Embryonic facial prominence (tissue), 1 donor: ENCODE measurements around the gene ATAD3C.
A peak's percentile ranks its signal among the peaks of the same experiment; 100 is the strongest.
"Not testable (repeated sequence)": the region's sequence is repeated elsewhere in the genome, so short reads cannot be mapped to it uniquely, and the experiment has no call there.

Source experiments
- DNase-seq: peaks from one replicate; pipeline ENCODE4 v3.0.0-alpha.2; 2016; ENCODE audit errors: extremely low spot score

ATAD3C gene

DNA sequence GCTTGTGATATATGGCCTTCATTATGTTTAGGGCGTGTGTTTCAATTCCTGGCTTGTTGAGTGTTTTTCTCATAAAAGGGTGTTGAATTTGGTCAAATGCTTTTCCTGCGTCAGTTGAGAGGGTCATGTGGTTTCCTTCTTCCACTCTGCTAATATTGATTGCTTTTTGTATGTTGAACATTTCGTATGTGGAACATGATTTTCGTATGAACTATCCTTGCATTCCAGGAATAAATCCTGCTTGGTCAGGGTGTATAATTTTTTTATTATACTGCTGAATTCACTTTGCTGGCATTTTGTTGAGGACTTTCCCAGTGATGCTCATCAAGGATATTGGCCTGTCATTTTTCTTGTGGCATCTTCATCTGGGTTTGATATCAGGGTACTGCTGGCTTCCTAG lies 57.8 kb downstream of the ATAD3C start:
- no peak for DNase-seq

DNA sequence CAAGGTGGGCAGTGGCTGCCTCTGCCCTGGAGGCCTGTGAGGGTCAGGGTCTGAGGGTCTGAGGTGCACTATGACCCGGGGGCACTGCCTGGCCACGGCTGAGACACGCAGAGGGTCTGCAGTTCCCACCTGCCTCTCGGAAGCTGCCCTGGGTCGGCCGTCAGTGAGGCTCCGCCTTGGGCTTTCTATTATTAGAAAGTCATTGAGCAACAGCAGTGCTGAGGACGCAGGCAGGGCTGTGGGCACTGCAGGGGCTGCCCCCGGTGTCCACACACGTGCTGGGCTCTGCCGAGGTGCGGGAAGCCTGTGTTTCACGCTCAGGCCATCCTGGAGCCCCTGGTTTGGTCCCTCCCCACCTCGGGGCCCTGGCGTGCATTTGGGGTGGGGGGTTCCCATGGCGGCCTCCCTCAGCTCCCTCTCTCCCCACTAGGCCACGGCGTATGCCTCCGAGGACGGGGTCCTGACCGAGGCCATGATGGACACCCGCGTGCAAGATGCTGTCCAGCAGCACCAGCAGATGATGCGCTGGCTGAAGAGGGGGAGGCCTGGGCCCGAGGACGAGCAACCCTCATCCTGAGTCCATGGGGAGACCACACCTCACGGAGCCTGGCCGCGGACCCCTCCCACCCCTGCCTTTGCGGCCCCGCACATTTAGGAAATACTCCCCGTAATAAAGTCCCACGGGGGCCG lies 59.4 kb downstream of the ATAD3C start:
- DNase-seq = not testable (repeated sequence)

DNA sequence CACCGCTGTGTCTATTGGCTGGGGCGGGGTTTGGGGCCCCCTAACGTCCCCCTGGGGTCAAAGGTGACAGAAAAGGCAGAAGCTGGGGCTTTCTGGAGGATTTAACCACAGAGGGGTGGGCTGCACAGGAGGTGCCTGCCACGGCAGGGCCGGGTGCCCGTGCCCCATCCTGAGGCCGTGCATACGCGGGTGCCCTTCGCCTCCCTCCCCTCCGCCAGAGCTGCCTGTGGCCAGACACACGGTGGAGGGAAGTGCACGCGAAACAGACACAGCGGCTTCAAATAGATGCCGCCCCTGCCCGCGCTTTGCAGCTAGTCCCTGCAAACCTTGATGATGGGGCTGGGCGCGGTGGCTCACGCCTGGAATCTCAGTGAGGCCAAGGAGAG lies 60.0 kb downstream of the ATAD3C start:
- not testable (repeated sequence) for DNase-seq

GRCh38 chr1:1510912-1511532 lies 61.5 kb downstream of the ATAD3C start:
- peak; percentile 8 for DNase-seq

GRCh38 chr1:1511533-1512285 lies 62.2 kb downstream of the ATAD3C start, which contains the start of gene ATAD3A:
TSS of gene ATAD3A (plus strand) at chr1:1512162. CDS start at chr1:1512269, 107 bp downstream.
- peak; percentile 90 for DNase-seq

GRCh38 chr1:1512425-1512824 lies 62.9 kb downstream of the ATAD3C start:
- DNase-seq = not testable (repeated sequence)

- DNase-seq = not testable (repeated sequence)
Observed at GRCh38 chr1:1513675-1514074, 64.2 kb downstream of the ATAD3C start.

GRCh38 chr1:1514376-1514775 lies 64.9 kb downstream of the ATAD3C start:
- not testable (repeated sequence) for DNase-seq

DNA sequence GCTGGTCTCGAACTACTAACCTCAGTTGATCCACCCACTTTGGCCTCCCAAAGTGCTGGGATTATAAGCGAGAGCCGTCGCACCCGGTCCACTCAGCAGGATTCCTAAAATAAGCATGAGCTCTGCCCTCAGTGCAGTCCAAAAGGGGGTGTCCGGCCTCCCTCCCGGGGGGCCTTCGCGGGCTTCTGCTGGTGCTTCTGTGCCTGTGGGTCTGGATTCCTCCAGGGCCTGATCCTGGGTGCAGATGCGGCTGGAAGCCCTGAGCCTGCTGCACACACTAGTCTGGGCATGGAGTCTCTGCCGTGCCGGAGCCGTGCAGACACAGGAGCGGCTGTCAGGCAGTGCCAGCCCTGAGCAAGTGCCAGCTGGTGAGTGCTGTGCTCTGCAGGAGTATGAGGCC lies 67.4 kb downstream of the ATAD3C start:
- DNase-seq = not testable (repeated sequence)

DNA sequence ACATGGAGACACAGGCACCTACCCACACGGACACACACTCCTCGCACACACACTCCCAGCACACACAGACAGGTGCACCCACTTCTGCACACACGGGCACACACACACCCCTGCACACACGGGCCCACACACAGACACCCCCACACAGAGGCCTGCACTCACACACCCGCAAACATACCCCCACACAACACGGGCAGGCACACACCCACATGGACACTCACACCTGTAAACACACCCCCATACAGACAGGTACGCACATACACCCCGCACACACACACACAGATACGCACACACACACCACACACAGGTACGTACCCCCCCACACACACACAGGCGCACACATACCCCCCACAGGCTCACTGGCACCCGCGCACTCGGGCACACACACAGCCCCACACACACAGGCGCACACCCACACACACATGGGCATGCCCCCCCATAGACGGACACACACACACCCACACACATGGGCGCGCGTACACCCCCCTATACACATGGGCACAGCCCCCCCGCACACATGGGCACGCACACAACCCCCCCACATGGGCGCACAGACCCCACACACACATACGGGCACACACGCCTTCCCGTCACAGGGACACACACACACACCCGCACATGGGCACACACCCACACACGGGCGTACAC lies 68.6 kb downstream of the ATAD3C start:
- no peak for DNase-seq

GRCh38 chr1:1518621-1519007 lies 69.1 kb downstream of the ATAD3C start:
- not testable (repeated sequence) for DNase-seq
